HepG2 (cell line): ENCODE results near the gene B3GALT6. TPM values are rescaled to one million over a fixed set of nuclear protein-coding genes. Genes with fewer than 3 reads are reported as not detected.
A peak's percentile ranks its signal among the peaks of the same experiment; 100 is the strongest.

Experiments
- AKNA ChIP-seq: sonication (generic); formaldehyde crosslinking; IDR thresholded peaks from 2 replicates; pipeline ENCODE4 v1.4.0; 2020; ENCODE audit warnings: missing genetic modification reagents, borderline replicate concordance
- ARNT2 ChIP-seq: sonication (generic); formaldehyde crosslinking; IDR thresholded peaks from 2 replicates; pipeline ENCODE4 v1.8.0; 2022; ENCODE audit warnings: mild to moderate bottlenecking, low read depth, missing genetic modification reagents, moderate library complexity
- ARNTL ChIP-seq: sonication (generic); formaldehyde crosslinking; IDR thresholded peaks from 2 replicates; pipeline ENCODE4 v1.4.0; 2020; ENCODE audit warnings: mild to moderate bottlenecking, missing genetic modification reagents
- FOXA3 ChIP-seq: IDR thresholded peaks from 2 replicates; pipeline ENCODE4 v1.6.1; 2016; ENCODE audit warnings: missing genetic modification reagents, missing compliant biosample characterization
- FUBP1 ChIP-seq: sonication (generic); formaldehyde crosslinking; IDR thresholded peaks from 2 replicates; pipeline ENCODE4 v1.5.1; 2020; ENCODE audit warnings: missing genetic modification reagents, mild to moderate bottlenecking, borderline replicate concordance
- IKZF1 ChIP-seq: fragments of 450-650 bp; IDR thresholded peaks from 2 replicates; pipeline ENCODE4 v1.7.1; 2016
- PAXIP1 ChIP-seq: sonication (generic); formaldehyde crosslinking; conservative IDR thresholded peaks from 2 replicates; pipeline ENCODE4 v1.4.0; 2020; ENCODE audit warnings: mild to moderate bottlenecking, missing genetic modification reagents, moderate library complexity
- PRPF4 ChIP-seq: fragments of 200-400 bp; formaldehyde crosslinking; IDR thresholded peaks from 2 replicates; pipeline ENCODE4 v1.6.1; 2016; ENCODE audit warnings: low read length, low read depth; ENCODE audit not compliant: poor library complexity, severe bottlenecking
- SAFB2 ChIP-seq: sonication (generic); formaldehyde crosslinking; IDR thresholded peaks from 2 replicates; pipeline ENCODE4 v1.5.1; 2020; ENCODE audit warnings: missing genetic modification reagents, low read depth, mild to moderate bottlenecking, borderline replicate concordance
- SCMH1 ChIP-seq: sonication (generic); formaldehyde crosslinking; IDR thresholded peaks from 2 replicates; pipeline ENCODE4 v1.9.0; 2021; ENCODE audit warnings: missing genetic modification reagents, mild to moderate bottlenecking, borderline replicate concordance
- SIN3A ChIP-seq: IDR thresholded peaks from 2 replicates; pipeline ENCODE4 v1.6.1; 2011; ENCODE audit warnings: low read depth, mild to moderate bottlenecking, control low read depth, low read length, borderline replicate concordance
- SP5 ChIP-seq: IDR thresholded peaks from 2 replicates; pipeline ENCODE4 v1.6.1; 2016; ENCODE audit warnings: low read depth, borderline replicate concordance
- TRIM24 ChIP-seq: sonication (generic); formaldehyde crosslinking; IDR thresholded peaks from 2 replicates; pipeline ENCODE4 v1.8.0; 2022; ENCODE audit warnings: mild to moderate bottlenecking, missing genetic modification reagents
- ZFP1 ChIP-seq: IDR thresholded peaks from 2 replicates; pipeline ENCODE4 v1.6.1; 2016
- ZNF329 ChIP-seq: sonication (generic); formaldehyde crosslinking; IDR thresholded peaks from 2 replicates; pipeline ENCODE4 v1.9.0; 2021; ENCODE audit warnings: low read depth, mild to moderate bottlenecking, missing genetic modification reagents
- ZNF572 ChIP-seq: sonication (generic); formaldehyde crosslinking; IDR thresholded peaks from 2 replicates; pipeline ENCODE4 v1.5.1; 2020; ENCODE audit warnings: mild to moderate bottlenecking, missing genetic modification reagents
- ZNF629 ChIP-seq: sonication (generic); formaldehyde crosslinking; conservative IDR thresholded peaks from 2 replicates; pipeline ENCODE4 v1.5.0; 2020; ENCODE audit warnings: missing genetic modification reagents
- ZNF784 ChIP-seq: sonication (generic); formaldehyde crosslinking; IDR thresholded peaks from 2 replicates; pipeline ENCODE4 v1.5.1; 2020; ENCODE audit warnings: missing genetic modification reagents, mild to moderate bottlenecking, borderline replicate concordance
- polyA plus RNA-seq, 8 experiments: library from polyadenylated mRNA; depleted of rRNA in 3 of 8; stranded (reverse) in 7 of 8; unstranded in 1 of 8; fragments of >200 nt; fragmentation: Illumina TruSeq in 4 of 8; extraction: Trizol in 4 of 8; gene quantifications; 2 replicates each; pipeline versions ENCODE4 v1.2.1 to v1.2.3, GENCODE V29; 2011 to 2016; ENCODE audit warnings: low read depth in 4 of 8, missing spikeins in 1 of 8, mixed read lengths in 1 of 8; ENCODE audit not compliant: insufficient read depth in 1 of 8
- total RNA-seq, 5 experiments: library from RNA; depleted of rRNA; stranded (reverse); fragments of >200 nt; fragmentation: Illumina TruSeq; extraction: Trizol; gene quantifications; 2 replicates each; pipeline ENCODE4 v1.2.3, GENCODE V29; 2016; ENCODE audit warnings: low read depth in 1 of 5

Gene B3GALT6
- total and polyA plus RNA-seq, 2 of the 13 experiments (the other 11 are each of a cell fraction or from before 2014, with no cell fraction given) = 3.9 to 14.2 TPM

GRCh38 chr1:1239614-1240347 lies 7.7 kb downstream of the B3GALT6 start (continued):
- no peak for TF ChIP-seq ZNF572
- peak; percentile 67; the same call in 1 of the 2 replicates for TF ChIP-seq ARNT2
- no peak for TF ChIP-seq AKNA
- peak; percentile 56; the same call in 1 of the 2 replicates for TF ChIP-seq SIN3A
- TF ChIP-seq IKZF1 = no peak
- peak; percentile 83 for TF ChIP-seq SAFB2 (CRISPR knock-in tag)
- TF ChIP-seq FUBP1 (CRISPR knock-in tag) = no peak
- no peak for TF ChIP-seq PRPF4
- no peak for TF ChIP-seq TRIM24
- TF ChIP-seq ZFP1 = no peak
- peak; percentile 27; the same call in 1 of the 2 replicates for TF ChIP-seq ZNF784 (CRISPR knock-in tag)
- TF ChIP-seq SP5 (CRISPR knock-in tag) = peak; percentile 22; the same call in 1 of the 2 replicates
- no peak for TF ChIP-seq FOXA3 (CRISPR knock-in tag)
- 0 out of 2 replicates have a peak, but pooled peaks have one; percentile 44 for TF ChIP-seq ZNF329 (CRISPR knock-in tag)
- TF ChIP-seq ARNTL (CRISPR knock-in tag) = peak; percentile 22; the same call in 1 of the 2 replicates
- TF ChIP-seq ZNF629 (CRISPR knock-in tag) = peak; percentile 41; the same call in 1 of the 2 replicates
- peak; percentile 81 for TF ChIP-seq PAXIP1 (CRISPR knock-in tag)
- TF ChIP-seq SCMH1 (CRISPR knock-in tag) = no peak
